GM15510 (cell line): ENCODE measurements around the gene DBNDD1.
A peak's percentile ranks its signal among the peaks of the same experiment; 100 is the strongest.

ENCODE experiments used
- POLR2A ChIP-seq: IDR thresholded peaks from 3 replicates; pipeline ENCODE4 v1.6.1; 2011; ENCODE audit warnings: borderline replicate concordance; ENCODE audit not compliant: insufficient read length; ENCODE audit errors: extremely low read depth

Gene DBNDD1

DNA sequence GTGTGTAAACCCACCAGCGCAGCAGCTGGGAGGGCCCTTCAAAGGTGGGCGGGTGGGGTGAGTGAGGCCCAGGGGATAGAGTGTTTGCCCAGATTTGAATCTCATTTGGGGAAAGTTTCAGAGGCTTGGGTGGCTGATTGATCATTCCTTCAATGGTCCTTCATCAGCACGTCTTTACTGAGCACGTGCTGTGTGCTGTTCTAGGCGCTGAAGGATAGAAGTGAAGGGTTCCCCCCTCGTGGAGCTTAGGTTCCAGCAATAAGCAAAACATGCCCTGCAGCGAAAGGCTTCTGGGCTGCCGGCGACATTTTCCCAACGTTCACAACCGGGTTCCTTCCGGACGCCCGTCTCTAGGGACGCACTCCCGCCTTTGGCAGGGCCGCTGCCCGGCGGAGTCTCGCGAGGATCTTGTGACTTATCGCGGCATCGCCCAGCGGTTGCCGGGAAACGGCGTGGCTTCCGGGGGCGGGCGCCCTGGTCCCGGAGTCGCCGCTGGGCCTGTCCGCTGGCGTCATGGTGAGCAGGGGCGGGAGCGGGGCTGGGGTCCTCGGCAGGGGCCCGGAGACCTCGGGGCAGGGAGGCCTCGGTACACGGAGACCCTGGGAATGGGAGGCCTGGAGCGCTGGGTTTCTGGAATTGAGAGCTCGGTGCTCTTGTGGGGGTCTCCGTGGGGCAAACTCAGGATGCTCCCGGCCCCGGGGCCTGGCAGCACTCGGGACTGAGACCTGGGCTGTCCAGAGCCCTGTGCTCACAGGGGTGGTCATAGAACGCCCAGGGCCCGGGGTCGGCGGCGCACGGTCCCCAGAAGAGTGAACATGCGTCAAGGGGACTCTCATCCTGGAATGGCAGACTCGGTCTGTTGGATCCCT lies 3.2 kb upstream of the DBNDD1 start:
- TF ChIP-seq POLR2A: peak; percentile 40

DNA sequence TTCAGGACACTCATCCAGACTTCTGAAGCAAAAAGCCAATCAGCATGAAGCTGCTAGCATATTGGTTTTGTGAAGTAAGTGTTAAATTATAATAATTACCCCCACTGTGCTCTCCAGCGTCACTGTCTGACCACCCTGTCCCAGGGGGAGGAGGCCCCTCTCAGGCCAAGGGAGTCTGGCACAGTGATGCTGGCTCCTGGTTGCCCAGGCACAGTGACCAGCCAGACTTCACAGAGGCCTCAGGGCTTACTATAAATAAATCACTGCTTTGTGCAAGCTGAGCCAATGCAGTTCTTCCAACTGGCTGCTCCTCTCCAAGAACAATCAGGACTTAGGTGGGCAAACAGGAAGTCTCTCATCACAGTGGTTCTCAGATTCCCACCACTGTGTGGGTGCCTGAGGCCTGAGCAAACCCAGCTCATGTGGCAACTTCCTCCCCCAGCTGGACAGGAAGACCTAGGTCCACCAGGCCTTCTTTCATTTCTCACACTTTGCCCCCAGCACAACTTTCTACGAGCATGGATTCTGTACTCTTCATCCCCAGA lies 1.7 kb upstream of the DBNDD1 start:
- no peak for TF ChIP-seq POLR2A

DNA sequence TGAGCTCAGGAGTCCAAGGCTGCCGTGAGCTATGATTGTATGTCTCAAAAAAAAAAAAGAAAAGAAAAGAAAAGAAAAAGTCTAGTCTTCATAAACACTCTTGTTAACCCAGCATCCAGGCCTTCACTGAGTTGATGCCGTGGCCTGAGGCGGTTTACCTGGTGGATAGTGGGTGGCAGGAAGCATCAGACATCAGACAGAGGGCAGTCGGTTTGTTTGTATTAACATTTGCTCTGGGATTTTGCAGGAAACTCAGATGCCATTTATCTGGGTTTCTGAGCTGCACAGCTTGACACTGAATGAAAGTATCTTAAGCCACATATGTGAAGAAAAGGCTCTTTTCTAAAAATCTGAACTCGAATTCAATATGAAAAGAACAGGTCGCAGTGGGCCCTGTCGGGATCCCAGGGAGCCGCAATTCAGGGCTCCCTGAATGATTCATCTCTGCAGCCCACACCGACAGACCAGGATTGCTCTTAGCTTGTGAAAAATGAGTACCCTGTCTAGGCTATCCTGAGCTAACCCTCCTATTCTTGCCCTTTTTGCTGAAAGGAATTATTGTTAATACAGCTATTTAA lies 1.1 kb upstream of the DBNDD1 start:
- TF ChIP-seq POLR2A: no peak

DNA sequence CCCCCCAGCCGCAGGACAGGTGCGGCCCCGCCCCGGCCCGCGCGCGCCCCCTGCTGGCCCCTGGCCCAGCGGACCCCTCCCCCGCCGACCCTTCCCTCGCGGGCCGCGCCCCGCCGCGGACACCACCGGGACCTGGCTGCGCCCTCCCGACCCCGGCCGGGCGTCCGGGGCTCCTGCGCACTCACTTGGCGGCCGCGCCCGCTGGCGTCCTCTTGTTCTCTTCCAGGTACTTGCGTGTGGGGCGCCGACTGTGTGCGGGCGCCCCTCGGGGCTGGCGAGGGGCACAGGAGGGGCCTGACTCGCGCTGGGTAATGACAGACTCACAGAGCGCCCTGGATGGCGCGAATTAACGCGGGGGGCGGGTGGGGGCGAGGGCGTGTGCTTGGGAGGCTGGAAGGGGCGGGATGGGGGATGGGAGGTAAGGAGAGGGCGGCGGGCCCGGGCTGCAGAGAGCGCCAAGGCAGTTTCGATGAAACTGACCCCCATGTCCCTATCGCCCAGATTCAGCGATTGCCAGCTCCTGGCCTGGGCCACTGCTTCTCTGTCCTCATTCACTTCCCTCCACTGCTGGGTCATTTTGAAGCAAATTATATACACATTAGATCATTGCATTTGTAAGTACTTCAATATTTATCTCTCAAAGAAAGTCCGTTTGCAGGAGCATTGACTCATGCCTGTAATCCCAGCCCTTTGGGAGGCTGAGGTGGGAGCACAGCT lies 445 bp upstream of the DBNDD1 start:
- no peak for TF ChIP-seq POLR2A

DNA sequence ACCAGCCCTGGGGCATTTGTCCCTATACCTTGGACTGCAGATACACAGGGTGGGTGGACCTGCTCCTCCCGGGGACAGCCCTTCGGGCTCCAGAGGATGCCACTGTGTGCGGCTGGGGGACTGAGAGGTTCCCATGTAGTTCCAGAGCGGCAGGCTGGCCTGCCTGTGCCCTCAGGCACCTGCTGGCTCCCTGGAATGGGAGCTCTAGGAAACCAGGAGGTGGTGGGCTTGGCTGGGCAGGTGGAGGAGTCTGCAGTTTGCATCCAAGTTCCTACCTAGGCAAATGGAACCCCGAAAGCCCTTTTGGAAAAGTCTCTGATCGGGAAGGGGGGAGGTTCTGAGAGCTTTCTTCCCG lies 982 bp downstream of the DBNDD1 start:
- no peak for TF ChIP-seq POLR2A

GRCh38 chr16:90016339-90016950 lies 2.8 kb downstream of the DBNDD1 start:
- TF ChIP-seq POLR2A: no peak

DNA sequence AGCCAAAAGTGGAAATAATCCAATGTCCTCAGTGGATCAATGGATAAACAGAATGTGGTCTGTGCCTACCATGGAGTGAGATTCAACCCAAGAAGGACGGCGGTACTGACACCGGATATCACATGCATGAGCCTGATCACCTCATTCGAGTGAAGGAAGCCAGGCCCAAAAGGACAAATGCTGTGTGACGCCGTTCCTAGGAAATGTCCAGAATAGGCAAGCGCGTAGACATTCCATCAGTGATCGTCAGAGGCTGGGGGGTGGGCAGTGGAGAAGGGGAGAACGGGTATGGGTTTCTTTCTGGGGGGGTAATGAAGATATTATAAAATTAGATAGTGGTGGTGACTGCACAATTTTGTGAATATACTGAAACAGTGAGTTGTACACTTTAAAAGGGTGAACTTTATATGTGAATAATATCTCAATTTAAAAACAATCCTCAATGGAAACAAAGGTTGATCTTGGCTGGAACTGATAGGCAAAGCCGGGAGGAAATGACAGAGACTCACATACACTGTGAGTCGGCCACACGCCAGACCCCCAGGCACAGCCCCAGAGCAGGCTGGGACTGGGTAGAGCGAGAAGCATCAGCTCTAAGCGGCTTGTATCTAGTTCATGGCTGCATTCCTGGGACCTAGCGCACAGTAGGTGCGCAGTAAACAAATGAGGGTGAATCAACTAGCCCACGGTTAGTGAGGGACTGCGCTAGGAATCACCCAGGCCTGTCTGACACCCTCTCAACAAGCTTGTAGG lies 3.5 kb downstream of the DBNDD1 start:
- no peak for TF ChIP-seq POLR2A

DNA sequence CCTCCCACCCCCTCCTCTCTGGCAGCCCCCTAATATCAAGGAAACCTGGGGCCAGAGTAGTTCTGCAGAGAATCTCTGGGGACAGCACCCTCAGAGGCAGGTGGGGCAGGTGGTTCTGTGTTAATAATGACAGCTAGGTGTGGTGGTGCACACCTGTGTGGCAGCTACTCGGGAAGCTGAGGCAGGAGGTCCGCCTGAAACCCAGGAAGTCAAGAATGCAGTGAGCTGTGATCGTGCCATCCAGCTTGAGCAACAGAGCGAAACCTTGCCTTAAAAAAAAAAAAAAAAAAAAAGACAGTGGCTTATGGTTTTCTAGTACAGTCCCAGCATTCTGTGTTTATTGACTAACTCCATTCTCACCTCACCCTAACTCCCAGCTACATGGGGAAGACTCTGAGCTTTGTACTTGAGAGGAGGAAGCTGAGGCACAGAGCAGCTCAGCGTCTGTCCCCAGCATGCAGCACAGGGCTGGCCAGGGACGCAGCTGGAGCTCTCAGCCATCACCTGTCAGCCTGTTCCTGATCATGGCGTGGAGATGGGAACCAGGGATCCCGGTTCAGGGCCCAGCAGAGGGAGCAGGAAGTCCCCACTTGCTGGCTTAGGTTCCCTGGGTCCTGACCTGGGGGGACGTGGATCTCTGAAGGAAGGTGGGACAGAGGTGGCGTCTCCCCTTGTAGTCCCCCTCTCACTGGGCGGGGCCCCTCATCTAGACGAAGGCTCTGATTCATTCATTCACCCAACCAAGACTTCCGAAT lies 6.1 kb downstream of the DBNDD1 start:
- no peak for TF ChIP-seq POLR2A

GRCh38 chr16:90011908-90012501 lies 7.3 kb downstream of the DBNDD1 start:
- TF ChIP-seq POLR2A: no peak

GRCh38 chr16:90011508-90011819 lies 7.8 kb downstream of the DBNDD1 start:
- no peak for TF ChIP-seq POLR2A

DNA sequence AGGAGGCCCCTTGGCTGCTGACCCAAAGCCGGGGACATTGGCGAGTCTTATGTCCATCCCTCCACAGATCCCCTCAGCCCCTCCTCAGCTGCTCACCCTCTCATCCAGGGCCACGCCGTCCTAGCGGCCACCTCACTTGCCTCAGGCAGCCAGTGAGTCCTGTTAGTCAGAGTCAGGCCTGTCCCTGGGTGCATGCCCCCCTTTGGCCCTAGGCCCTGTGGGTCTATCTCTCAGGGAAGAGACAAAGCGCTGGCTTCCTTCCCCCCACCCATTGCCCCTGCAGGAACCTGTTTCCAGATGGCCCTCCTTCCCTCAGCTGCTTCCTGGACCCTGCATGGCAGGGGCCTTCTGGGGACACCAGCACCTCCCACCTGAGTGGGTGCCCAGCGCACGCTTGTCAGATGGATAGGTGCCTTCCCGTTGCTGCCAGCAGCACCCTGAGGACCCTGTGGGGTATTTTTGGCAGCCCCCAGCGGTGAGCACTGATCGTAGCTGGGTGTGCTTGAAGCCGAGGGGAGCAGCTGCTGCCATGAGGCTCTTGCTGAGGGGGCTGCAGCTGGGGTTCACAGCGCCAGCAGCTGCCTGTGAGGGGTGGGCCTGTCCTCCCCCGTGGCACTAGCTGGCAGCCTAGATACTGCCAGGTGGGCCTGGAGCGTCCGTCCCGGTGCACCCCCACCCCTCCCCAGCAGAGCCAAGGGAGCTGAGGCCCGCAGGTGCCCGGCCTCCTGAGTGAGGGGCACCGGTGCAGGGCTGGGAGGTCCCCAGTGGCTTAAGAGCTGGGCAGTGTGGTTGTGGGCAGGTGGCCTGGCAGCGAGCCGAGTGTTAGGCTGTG lies 8.4 kb downstream of the DBNDD1 start:
- TF ChIP-seq POLR2A: no peak

DNA sequence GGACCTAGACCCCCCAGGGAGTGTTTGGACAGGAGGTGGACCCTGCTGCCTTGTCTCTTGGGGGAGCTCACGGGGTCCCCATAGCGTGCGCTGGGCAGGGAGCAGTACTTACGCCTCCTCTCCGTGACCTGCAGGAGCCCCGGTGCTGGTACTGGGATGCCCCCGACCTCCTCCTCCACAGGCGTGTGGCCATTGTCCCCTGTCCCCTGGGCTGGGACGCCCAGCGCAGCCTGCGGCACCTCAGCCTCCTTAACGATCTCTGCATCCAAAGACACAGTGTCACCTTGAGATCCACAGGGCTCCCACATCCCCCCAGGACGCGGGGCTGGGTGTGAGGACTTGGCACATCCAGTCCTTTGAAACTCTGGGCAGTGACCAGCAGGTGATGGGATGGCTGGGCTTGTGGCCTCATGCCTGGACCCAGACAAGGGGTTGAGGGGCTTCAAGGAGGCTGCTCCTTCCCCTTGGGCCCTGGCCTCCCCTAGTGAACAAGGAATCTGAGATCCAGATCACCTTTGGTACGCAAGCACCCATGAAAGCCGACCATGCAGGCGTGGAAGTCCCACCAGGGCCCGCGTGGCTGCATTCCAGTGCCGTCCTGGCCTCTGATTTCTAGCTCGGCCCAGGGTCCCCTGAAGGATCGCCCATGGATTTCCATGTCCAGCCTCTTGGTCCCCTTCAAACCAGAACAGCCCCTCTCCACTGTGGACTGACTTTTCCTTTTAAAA lies 9.9 kb downstream of the DBNDD1 start:
- TF ChIP-seq POLR2A: no peak
